Brain microvascular endothelial cell (primary cell): ENCODE measurements around the gene MYL11.

Experiments
- DNase-seq: peaks from one replicate; pipeline ENCODE4 v3.0.0-alpha.2; 2020
- H3K27ac ChIP-seq: fragments of 250-450 bp; sonication (Bioruptor Pico); 2 replicates; pipeline ENCODE4 v1.5.1; 2020; ENCODE audit warnings: mild to moderate bottlenecking, moderate library complexity
- H3K27me3 ChIP-seq: fragments of 250-450 bp; sonication (Bioruptor Pico); replicated peaks from 2 replicates; pipeline ENCODE4 v1.5.1; 2020; ENCODE audit warnings: mild to moderate bottlenecking
- H3K36me3 ChIP-seq: fragments of 250-450 bp; sonication (Bioruptor Pico); replicated peaks from 2 replicates; pipeline ENCODE4 v1.5.1; 2020; ENCODE audit warnings: mild to moderate bottlenecking
- H3K4me3 ChIP-seq: 2 replicates; pipeline ENCODE4 v1.5.1; 2011; ENCODE audit warnings: low read depth, mild to moderate bottlenecking, control low read depth, low read length, moderate library complexity
- in situ Hi-C: cut with HindIII; loops from 2 replicates; pipeline ENCODE4 v1.10.0; 2017; ENCODE audit warnings: low sequenced_read_pairs, low pct_ligation_motif_present
- TF ChIP-seq, protein P1 (sequence below): IDR thresholded peaks from 2 replicates; pipeline ENCODE4 v1.5.1; 2011; ENCODE audit warnings: low read depth, mild to moderate bottlenecking, moderate library complexity, low read length, control low read depth, inconsistent platforms; ENCODE audit errors: missing control alignments

The MYL11 gene

DNA sequence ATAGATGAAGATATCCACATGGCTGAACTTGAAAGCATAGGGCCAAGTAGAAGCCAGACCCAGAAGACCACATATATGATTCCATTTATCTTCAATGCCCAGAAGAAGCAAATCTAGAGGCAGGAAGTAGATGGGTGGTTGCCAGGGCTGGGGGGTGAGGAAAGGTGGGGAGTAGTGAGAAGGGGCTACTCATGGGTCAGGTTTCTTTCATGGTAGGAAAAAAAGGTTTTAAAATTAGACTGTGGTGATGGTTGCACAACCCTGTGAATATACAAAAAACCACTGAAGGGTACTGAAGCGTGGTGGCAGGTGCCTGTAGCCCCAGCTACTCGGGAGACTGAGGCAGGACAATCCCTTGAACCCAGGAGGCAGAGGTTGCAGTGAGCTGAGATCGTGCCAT, 24.9 kb upstream of the MYL11 start:
- DNase-seq, result no peak
- in situ Hi-C loops, result no loop called here
- TF ChIP-seq, protein P1, sequence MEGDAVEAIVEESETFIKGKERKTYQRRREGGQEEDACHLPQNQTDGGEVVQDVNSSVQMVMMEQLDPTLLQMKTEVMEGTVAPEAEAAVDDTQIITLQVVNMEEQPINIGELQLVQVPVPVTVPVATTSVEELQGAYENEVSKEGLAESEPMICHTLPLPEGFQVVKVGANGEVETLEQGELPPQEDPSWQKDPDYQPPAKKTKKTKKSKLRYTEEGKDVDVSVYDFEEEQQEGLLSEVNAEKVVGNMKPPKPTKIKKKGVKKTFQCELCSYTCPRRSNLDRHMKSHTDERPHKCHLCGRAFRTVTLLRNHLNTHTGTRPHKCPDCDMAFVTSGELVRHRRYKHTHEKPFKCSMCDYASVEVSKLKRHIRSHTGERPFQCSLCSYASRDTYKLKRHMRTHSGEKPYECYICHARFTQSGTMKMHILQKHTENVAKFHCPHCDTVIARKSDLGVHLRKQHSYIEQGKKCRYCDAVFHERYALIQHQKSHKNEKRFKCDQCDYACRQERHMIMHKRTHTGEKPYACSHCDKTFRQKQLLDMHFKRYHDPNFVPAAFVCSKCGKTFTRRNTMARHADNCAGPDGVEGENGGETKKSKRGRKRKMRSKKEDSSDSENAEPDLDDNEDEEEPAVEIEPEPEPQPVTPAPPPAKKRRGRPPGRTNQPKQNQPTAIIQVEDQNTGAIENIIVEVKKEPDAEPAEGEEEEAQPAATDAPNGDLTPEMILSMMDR, result no peak
- Histone ChIP-seq H3K27ac (no peak overlapping the region), H3K27me3 (no peaks in the 10 kb centered on the region), H3K4me3 (no peak overlapping the region), H3K36me3 (peaks cover 38% of the 10 kb centered on the region)

DNA sequence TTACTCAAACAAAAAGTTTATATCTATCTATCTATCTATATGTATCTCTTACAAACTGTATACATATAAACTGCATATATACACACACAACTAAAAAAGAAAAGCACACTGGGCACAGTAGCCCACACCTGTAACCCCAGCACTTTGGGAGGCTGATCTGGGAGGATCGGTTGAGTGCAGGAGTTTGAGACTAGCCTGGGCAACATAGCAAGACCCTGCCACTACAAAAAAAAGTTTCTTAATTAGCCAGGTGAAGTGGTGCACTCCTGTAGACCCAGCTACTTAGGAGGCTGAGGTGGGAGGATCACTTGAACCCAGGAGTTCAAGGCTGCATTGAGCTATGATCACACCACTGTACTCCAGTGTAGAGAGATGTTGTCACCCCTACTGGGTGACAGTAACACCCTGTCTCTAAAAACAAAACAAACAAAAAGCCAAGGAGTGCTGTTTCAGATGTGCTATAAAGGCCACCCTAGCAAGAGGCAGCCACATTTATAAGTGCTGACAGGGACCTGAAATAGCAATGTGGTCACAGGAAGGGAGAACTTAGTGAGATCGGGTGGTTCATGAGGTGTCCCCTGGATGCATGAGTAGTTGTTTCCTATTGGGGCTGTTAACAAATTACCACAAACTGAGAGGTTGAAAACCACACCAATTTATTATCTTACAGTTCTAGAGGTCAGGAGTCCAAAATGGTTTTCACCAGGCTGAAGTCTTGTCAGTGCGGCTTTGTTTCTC, 24.3 kb upstream of the MYL11 start:
- no peak overlapping the region for H3K4me3 ChIP-seq
- in situ Hi-C loops, result no loop called here
- DNase-seq, result no peak
- no peak overlapping the region for H3K27ac ChIP-seq
- TF ChIP-seq, protein P1, result no peak
- peaks cover 38% of the 10 kb centered on the region for H3K36me3 ChIP-seq
- H3K27me3 ChIP-seq, result no peaks in the 10 kb centered on the region

DNA sequence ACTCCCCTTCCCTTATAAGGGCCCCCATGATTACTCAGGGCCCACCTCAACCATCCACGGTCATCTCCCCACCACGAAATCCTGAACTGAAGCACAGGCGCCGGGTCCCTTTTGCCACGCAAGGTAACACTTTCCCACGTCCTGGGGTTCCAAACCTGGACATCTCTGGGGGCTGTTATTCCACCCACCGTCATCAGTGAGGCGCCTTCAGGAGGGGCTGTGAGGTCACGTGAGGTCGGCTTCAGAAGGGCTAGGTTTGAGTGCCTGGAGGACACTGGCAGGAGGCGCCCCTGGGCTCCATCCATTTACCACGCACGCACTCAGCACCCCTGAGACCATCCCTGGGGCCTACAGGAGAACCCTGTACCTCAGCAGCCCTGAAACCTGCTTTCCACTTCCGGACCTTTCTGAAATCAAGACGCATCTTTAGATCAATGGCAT, 23.6 kb upstream of the MYL11 start:
- H3K36me3 ChIP-seq, result peaks cover 38% of the 10 kb centered on the region
- no peak overlapping the region for H3K27ac ChIP-seq
- TF ChIP-seq, protein P1, result no peak
- no peaks in the 10 kb centered on the region for H3K27me3 ChIP-seq
- no peak overlapping the region for H3K4me3 ChIP-seq
- in situ Hi-C loops, result no loop called here
- DNase-seq, result no peak

DNA sequence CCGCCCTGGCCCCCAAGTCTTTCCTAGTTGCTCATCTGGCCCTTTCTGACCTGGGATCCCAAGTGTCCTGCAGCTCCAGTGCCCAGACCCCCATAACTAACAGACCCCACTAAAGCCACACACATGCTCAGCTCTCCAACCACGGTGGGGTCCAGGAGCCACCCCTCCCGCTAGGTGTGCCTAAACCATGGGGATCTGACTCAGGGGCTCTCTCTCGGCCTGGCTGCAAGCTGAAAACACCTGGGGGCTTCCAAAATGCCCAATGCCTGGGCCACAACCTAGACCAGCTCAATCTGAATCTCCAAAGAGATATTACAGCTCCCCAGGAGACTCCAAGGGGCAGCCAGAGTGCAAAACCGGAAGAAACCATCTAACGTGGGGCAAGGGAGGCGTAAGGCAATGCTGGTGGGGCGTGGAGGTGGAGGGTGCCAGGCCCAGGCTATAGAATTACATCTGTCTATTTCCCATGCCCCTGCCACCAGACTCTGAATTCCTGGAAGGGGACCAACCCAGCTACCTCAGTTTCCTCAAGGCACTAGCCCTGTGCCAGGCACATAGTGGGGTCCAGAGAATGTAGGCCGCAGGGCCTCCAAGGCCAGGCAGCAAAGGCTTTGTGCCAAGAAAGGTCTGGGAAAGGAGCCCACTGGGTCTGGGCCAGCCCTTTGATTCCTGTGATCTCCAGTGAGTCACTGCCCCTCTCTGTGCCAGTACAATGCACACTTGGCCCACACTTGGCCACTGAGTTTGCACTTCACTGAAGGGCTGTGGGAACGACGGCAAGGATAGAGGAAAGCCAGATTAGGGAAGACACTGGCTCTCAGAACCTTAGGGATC, 22.8 kb upstream of the MYL11 start:
- TF ChIP-seq, protein P1, result no peak
- H3K27me3 ChIP-seq, result no peaks in the 10 kb centered on the region
- DNase-seq, result peak; percentile 59
- H3K36me3 ChIP-seq, result peaks cover 45% of the 10 kb centered on the region
- no peak overlapping the region for H3K4me3 ChIP-seq
- peak overlapping the region; percentile 51 for H3K27ac ChIP-seq
- in situ Hi-C loops, result no loop called here

DNA sequence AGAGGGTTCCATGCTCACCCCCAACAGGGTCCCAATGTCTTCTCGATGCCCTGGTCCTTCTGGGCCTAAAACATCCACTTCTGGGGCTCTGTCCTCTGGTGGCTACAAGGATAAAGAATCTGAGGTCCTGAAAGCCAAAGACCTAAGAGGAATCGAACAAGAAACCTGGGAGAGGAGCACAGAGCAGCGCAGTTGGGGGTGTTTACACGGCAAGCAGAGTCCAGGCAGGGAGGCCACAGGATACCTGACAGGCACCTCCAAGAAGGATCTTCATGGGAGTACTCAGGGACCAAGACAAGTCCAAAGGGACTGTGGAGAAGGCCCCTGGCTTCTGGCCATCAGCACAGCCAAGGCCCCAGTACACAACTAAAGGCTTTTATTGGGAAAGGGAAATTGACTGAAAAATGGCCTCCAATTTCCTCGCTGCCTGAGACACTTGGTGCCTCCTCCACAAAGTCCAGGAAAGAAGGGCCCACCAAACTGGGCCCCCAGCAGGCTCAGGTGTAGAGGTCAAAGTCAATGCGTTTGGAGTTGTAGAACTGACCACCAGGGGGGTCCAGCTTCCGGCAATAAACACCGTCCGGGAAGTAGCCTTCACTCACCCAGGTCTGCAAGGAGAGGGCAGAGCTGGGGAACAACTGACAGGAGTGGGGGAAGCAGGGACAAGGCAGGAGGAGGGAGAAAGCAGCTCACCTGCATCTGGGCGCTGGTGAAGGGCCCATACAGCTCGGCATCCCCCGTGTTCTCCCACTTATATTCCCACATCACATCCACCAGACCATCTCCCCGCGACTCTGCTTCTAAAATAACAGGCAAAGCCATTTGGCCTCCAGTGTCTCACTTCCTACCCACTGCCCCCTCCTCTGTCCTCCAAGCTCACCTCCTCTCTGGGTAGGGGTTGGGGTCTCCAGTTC, 21.9 kb upstream of the MYL11 start:
- Histone ChIP-seq H3K4me3 (no peak overlapping the region), H3K27ac (peak overlapping the region; percentile 51), H3K27me3 (no peaks in the 10 kb centered on the region), H3K36me3 (peaks cover 54% of the 10 kb centered on the region)
- DNase-seq, result no peak
- in situ Hi-C loops, result no loop called here
- TF ChIP-seq, protein P1, result peak; percentile 44
